ENCODE data around the gene DGKE. TPM values are rescaled to one million over a fixed set of nuclear protein-coding genes. Genes with fewer than 3 reads are reported as not detected.
A peak's percentile ranks its signal among the peaks of the same experiment; 100 is the strongest.

Gene DGKE
- total RNA-seq, 4 donors from 2014 or later: 7.1 to 12.5 (median 11.1) TPM

GRCh38 chr17:56823848-56824247 lies 10.1 kb upstream of the DGKE start:
- Histone ChIP-seq H3K27ac (replicated peaks in 1 of 4) (no peak overlapping the region), H3K36me3 (peaks cover 0 to 10% (median 2%) of the 10 kb centered on the region in 4 donors), H3K4me3 (no peak overlapping the region), H3K27me3 (no peaks in the 10 kb centered on the region), H3K4me1 (peaks cover 0 to 8% (median 7%) of the 10 kb centered on the region in 4 donors), H3K9me3 (no peaks in the 10 kb centered on the region)
- WGBS: 94% methylated on average over 2 of the region's 2 CpGs
- TF ChIP-seq CTCF (IDR thresholded peaks at IDR 0.05) (no peak), EP300 (IDR thresholded peaks at IDR 0.05) (no peak), POLR2A (IDR thresholded peaks at IDR 0.05; ENCODE audit: low read depth) (no peak), POLR2AphosphoS5 (IDR thresholded peaks at IDR 0.05) (no peak)
- DNase-seq (ENCODE audit: extremely low spot score): no peak
- intact Hi-C loops (cut with DNase I): no loop called here

- 100% methylated on average over 1 of the region's 1 CpG for WGBS
- Histone ChIP-seq H3K36me3 (peaks cover 0 to 17% (median 5%) of the 10 kb centered on the region in 4 donors), H3K27me3 (no peaks in the 10 kb centered on the region), H3K27ac (replicated peaks in 1 of 4) (no peak overlapping the region), H3K4me1 (peaks cover 0 to 5% (median 5%) of the 10 kb centered on the region in 4 donors), H3K4me3 (no peak overlapping the region), H3K9me3 (no peaks in the 10 kb centered on the region)
- intact Hi-C loops (cut with DNase I): no loop called here
- DNase-seq (ENCODE audit: extremely low spot score): peak; percentile 50
- TF ChIP-seq CTCF (IDR thresholded peaks at IDR 0.05) (no peak), POLR2AphosphoS5 (IDR thresholded peaks at IDR 0.05) (no peak), POLR2A (IDR thresholded peaks at IDR 0.05; ENCODE audit: low read depth) (no peak), EP300 (IDR thresholded peaks at IDR 0.05) (no peak)
Observed at GRCh38 chr17:56824503-56824902, 9.4 kb upstream of the DGKE start.

- no peak for DNase-seq (ENCODE audit: extremely low spot score)
- no peaks in the 10 kb centered on the region for H3K9me3 ChIP-seq
- no peaks in the 10 kb centered on the region for H3K27me3 ChIP-seq
- WGBS: 98% methylated on average over 4 of the region's 4 CpGs
- peaks cover 0 to 23% (median 5%) of the 10 kb centered on the region in 4 donors for H3K36me3 ChIP-seq
- intact Hi-C loops (cut with DNase I): no loop called here
- TF ChIP-seq CTCF (IDR thresholded peaks at IDR 0.05) (no peak), POLR2A (IDR thresholded peaks at IDR 0.05; ENCODE audit: low read depth) (no peak), POLR2AphosphoS5 (IDR thresholded peaks at IDR 0.05) (no peak), EP300 (IDR thresholded peaks at IDR 0.05) (no peak)
- no peak overlapping the region for H3K4me3 ChIP-seq
- peaks cover 0 to 11% (median 3%) of the 10 kb centered on the region in 4 donors for H3K4me1 ChIP-seq
- H3K27ac ChIP-seq (replicated peaks in 1 of 4): no peak overlapping the region
Observed at GRCh38 chr17:56826611-56827414, 7.1 kb upstream of the DGKE start.

GRCh38 chr17:56830726-56831368 lies 3.1 kb upstream of the DGKE start:
- WGBS: 83% methylated on average over 7 of the region's 7 CpGs
- Histone ChIP-seq H3K36me3 (peaks cover 0 to 17% (median 4%) of the 10 kb centered on the region in 4 donors), H3K9me3 (no peaks in the 10 kb centered on the region), H3K27me3 (no peaks in the 10 kb centered on the region), H3K4me1 (peaks cover 11 to 39% (median 30%) of the 10 kb centered on the region in 4 donors), H3K4me3 (no peak overlapping the region), H3K27ac (replicated peaks in 1 of 4) (no peak overlapping the region)
- intact Hi-C loops (cut with DNase I): no loop called here
- no peak for TF ChIP-seq POLR2AphosphoS5 (IDR thresholded peaks at IDR 0.05)
- TF ChIP-seq CTCF (IDR thresholded peaks at IDR 0.05): no peak
- TF ChIP-seq EP300 (IDR thresholded peaks at IDR 0.05): no peak
- TF ChIP-seq POLR2A (IDR thresholded peaks at IDR 0.05; ENCODE audit: low read depth): no peak
- DNase-seq (ENCODE audit: extremely low spot score): no peak
